Measurements from ENCODE around the gene SDF4.

GRCh38 chr1:1244192-1244811, 12.5 kb upstream of the SDF4 start:
- no peak for TF ChIP-seq CTCF (conservative IDR thresholded peaks at IDR 0.05; ENCODE audit: low read depth, low read length)
- TF ChIP-seq EZH2 (IDR thresholded peaks at IDR 0.05; ENCODE audit: low read length, unreplicated experiment), result no peak
- TF ChIP-seq EZH2phosphoT487 (IDR thresholded peaks at IDR 0.05; ENCODE audit: borderline replicate concordance, low read length), result no peak

All from PC-3 (cell line).